Measurements from ENCODE around the gene CIP2A. TPM values are rescaled to one million over a fixed set of nuclear protein-coding genes. Genes with fewer than 3 reads are reported as not detected.

Gene CIP2A
- total RNA-seq (2014; rRNA removed; shearing (Covaris generic)) (47.8 and 63.5 TPM in 2 replicates), polyA plus RNA-seq (2016; fragmentation: Nextera tagmentation; extraction: Ambion mirVana) (30.4 and 48.1 TPM in 2 replicates)
- long read RNA-seq, partial matches to known transcripts = 19 of 23 reads
- long read RNA-seq, other reads (novel, unspliced or antisense) = 3 of 23 reads

- TF ChIP-seq ZNF114 (CRISPR knock-in tag; IDR thresholded peaks at IDR 0.05) (no peak), REST (IDR thresholded peaks at IDR 0.05; ENCODE audit: unreplicated experiment) (no peak), CREB1 (CRISPR knock-in tag; IDR thresholded peaks at IDR 0.05; ENCODE audit: low read depth) (no peak; the same call in none of the 2 replicates), POLR2AphosphoS5 (IDR thresholded peaks at IDR 0.05; ENCODE audit: low read depth) (peak; percentile 99), EZH2phosphoT487 (IDR thresholded peaks at IDR 0.05; ENCODE audit: unreplicated experiment) (no peak), EZH2 (IDR thresholded peaks at IDR 0.05; ENCODE audit: low read depth, unreplicated experiment) (no peak), NANOG (IDR thresholded peaks at IDR 0.05; ENCODE audit: borderline replicate concordance) (no peak), STAT1 (IDR thresholded peaks at IDR 0.05; ENCODE audit: unreplicated experiment) (no peak), ZNF331 (CRISPR knock-in tag; IDR thresholded peaks at IDR 0.05; ENCODE audit: low read depth) (no peak), ETS1 (IDR thresholded peaks at IDR 0.05) (peak; percentile 43; the same call in 1 of the 2 replicates)
- ATAC-seq (peak; percentile 98), DNase-seq (ENCODE audit: low spot score) (peak; percentile 98)
- Histone ChIP-seq H3F3A (replicated peaks; ENCODE audit: low read depth) (no peaks in the 10 kb centered on the region), H3K79me2 (replicated peaks; ENCODE audit: insufficient read depth) (peaks cover 82% of the 10 kb centered on the region), H3K27me3 (ENCODE audit: insufficient read depth) (no peaks in the 10 kb centered on the region), H3K4me3 (peak within 1 kb of the TSS; percentile 66), H3K4me1 (ENCODE audit: insufficient read depth) (peaks cover 20% of the 10 kb centered on the region), H3K27ac (ENCODE audit: low read depth) (peak within 1 kb of the TSS; percentile 99), H4K20me1 (replicated peaks; ENCODE audit: insufficient read depth) (no peaks in the 10 kb centered on the region), H3K9me2 (ENCODE audit: insufficient read depth) (no peaks in the 10 kb centered on the region), H3K36me3 (ENCODE audit: insufficient read depth) (no peaks in the 10 kb centered on the region), H3K4me2 (peak within 1 kb of the TSS; percentile 95), H2AFZ (peak within 1 kb of the TSS; percentile 70)
- Mint-ChIP-seq H3K9me3 (no peaks in the 10 kb centered on the region), H3K27ac (peak within 1 kb of the TSS; percentile 100), H3K36me3 (ENCODE audit: low read depth) (peaks cover 13% of the 10 kb centered on the region; the same call in 2 of the 3 replicates), H3K4me3 (peak within 1 kb of the TSS; percentile 98), H3K4me1 (peaks cover 34% of the 10 kb centered on the region), H3K27me3 (ENCODE audit: insufficient read depth, low read depth, poor library complexity) (peaks cover 4% of the 10 kb centered on the region)
Observed at GRCh38 chr3:108589081-108589997, at the start of gene CIP2A, which contains the start of gene DZIP3. CIP2A (minus strand) TSS chr3:108589438; CDS start chr3:108589375, 63 bp downstream. DZIP3 (plus strand) TSS chr3:108589722; CDS start chr3:108605407, 15,685 bp downstream.

All from GM23338 (cell line).